Ascending aorta (tissue), 2 donors: Measurements from ENCODE around the gene DDX60. TPM values are rescaled to one million over a fixed set of nuclear protein-coding genes. Genes with fewer than 3 reads are reported as not detected.

Experiments used
- DNase-seq, 2 donors: peaks; one replicate each; pipeline ENCODE4 v3.0.0-alpha.2; 2019; ENCODE audit warnings: low spot score in 2 of 2
- H3K27ac ChIP-seq, 2 donors: fragments of 200-600 bp; sonication (generic); one replicate each; pipeline ENCODE4 v1.5.1; 2016 to 2017; ENCODE audit warnings: mild to moderate bottlenecking in 1 of 2
- H3K27me3 ChIP-seq: fragments of 200-600 bp; sonication (generic); one replicate; pipeline ENCODE4 v1.5.1; 2017
- H3K36me3 ChIP-seq, 2 donors: fragments of 200-600 bp; sonication (generic); one replicate each; pipeline ENCODE4 v1.5.1; 2016
- H3K4me1 ChIP-seq, 2 donors: fragments of 200-600 bp; sonication (generic); one replicate each; pipeline ENCODE4 v1.5.1; 2016 to 2017; ENCODE audit warnings: mild to moderate bottlenecking in 1 of 2
- H3K4me3 ChIP-seq, 2 donors: fragments of 200-600 bp; sonication (generic); one replicate each; pipeline ENCODE4 v1.5.1; 2016 to 2017; ENCODE audit warnings: mild to moderate bottlenecking in 1 of 2
- H3K9me3 ChIP-seq, 2 donors: fragments of 200-600 bp; sonication (generic); one replicate each; pipeline ENCODE4 v1.5.1; 2016
- intact Hi-C: fragments of 100-400 bp; cut with DNase I; formaldehyde crosslinking; loops from one replicate; pipeline ENCODE4 v1.15.1; 2023
- total RNA-seq: library from RNA; depleted of rRNA; stranded (reverse); fragments of >200 nt; gene quantifications from one replicate; pipeline ENCODE4 v1.1.0, GENCODE V29; 2016
- TF ChIP-seq, protein P1 (sequence below), 3 experiments: fragments of 200-600 bp in 2 of 3; fragments of 450-650 bp in 1 of 3; sonication (generic) in 2 of 3; IDR thresholded peaks; one replicate each; pipeline ENCODE4 v1.5.1; 2016 to 2019; ENCODE audit warnings: antibody characterized with exemption in 3 of 3, mild to moderate bottlenecking in 1 of 3, moderate library complexity in 1 of 3

The DDX60 gene
- total RNA-seq, 1 donor from 2014 or later: 15.3 TPM

DNA sequence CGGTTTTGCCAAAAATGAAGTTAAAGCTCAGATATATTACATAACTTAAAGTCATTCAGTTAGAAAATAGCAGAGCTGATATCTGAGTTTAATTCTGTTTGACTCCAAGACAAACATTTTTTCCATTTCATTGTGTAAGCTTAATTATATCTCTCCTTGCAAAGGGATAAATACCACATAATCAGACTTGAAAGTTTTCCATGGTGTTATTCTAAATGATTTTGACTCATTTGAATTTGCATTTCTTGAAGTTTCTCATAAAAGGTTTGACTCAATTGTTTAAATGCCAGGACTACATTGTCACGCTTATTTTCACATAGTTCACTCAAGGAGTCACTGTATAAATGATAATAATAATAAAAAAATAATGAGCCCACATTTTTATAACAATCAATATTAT, 39.4 kb upstream of the DDX60 start:
- no peaks in the 10 kb centered on the region for H3K4me1 ChIP-seq
- TF ChIP-seq, protein P1, sequence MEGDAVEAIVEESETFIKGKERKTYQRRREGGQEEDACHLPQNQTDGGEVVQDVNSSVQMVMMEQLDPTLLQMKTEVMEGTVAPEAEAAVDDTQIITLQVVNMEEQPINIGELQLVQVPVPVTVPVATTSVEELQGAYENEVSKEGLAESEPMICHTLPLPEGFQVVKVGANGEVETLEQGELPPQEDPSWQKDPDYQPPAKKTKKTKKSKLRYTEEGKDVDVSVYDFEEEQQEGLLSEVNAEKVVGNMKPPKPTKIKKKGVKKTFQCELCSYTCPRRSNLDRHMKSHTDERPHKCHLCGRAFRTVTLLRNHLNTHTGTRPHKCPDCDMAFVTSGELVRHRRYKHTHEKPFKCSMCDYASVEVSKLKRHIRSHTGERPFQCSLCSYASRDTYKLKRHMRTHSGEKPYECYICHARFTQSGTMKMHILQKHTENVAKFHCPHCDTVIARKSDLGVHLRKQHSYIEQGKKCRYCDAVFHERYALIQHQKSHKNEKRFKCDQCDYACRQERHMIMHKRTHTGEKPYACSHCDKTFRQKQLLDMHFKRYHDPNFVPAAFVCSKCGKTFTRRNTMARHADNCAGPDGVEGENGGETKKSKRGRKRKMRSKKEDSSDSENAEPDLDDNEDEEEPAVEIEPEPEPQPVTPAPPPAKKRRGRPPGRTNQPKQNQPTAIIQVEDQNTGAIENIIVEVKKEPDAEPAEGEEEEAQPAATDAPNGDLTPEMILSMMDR (IDR thresholded peaks at IDR 0.05): no peak
- H3K36me3 ChIP-seq: peaks cover 0 to 4% of the 10 kb centered on the region in 2 donors
- H3K27me3 ChIP-seq: no peaks in the 10 kb centered on the region
- H3K4me3 ChIP-seq: no peak overlapping the region
- H3K9me3 ChIP-seq: no peaks in the 10 kb centered on the region
- H3K27ac ChIP-seq: no peak overlapping the region
- DNase-seq: no peak
- intact Hi-C loops: no loop called here

GRCh38 chr4:168353746-168354145, 35.2 kb upstream of the DDX60 start:
- no peak overlapping the region for H3K27ac ChIP-seq
- intact Hi-C loops: no loop called here
- H3K27me3 ChIP-seq: no peaks in the 10 kb centered on the region

DNA sequence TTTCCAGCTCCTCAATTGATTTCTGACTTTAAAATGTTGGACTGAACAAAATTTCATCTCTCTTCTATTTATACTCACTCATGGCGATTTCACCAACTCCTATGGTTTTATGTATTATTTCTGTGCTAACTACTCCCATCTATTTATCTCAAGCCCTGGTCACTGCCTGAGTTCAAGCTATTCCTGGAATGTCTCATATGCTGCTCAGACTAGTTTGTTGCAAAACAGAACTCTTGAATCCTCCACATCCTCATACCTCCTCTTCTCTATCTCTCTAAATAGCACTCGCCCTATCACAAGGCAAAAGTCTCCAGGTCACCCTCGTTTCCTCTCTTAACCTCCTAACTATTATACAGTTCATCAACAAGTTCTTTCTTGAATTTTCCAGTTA, 19.0 kb upstream of the DDX60 start:
- Histone ChIP-seq H3K36me3 (no peaks in the 10 kb centered on the region), H3K4me1 (no peaks in the 10 kb centered on the region), H3K4me3 (no peak overlapping the region), H3K27me3 (no peaks in the 10 kb centered on the region), H3K27ac (no peak overlapping the region), H3K9me3 (no peaks in the 10 kb centered on the region)
- DNase-seq: no peak
- intact Hi-C loops: no loop called here
- TF ChIP-seq, protein P1 (IDR thresholded peaks at IDR 0.05): no peak

More at GRCh38 chr4:168353746-168354145, 35.2 kb upstream of the DDX60 start:
- Histone ChIP-seq H3K36me3 (peaks cover 0 to 4% of the 10 kb centered on the region in 2 donors), H3K4me1 (no peaks in the 10 kb centered on the region), H3K9me3 (no peaks in the 10 kb centered on the region), H3K4me3 (no peak overlapping the region)
- TF ChIP-seq, protein P1 (IDR thresholded peaks at IDR 0.05): no peak
- DNase-seq: no peak

- Histone ChIP-seq H3K27me3 (no peaks in the 10 kb centered on the region), H3K4me1 (no peaks in the 10 kb centered on the region), H3K9me3 (no peaks in the 10 kb centered on the region), H3K36me3 (no peaks in the 10 kb centered on the region), H3K27ac (no peak overlapping the region), H3K4me3 (no peak overlapping the region)
- TF ChIP-seq, protein P1 (IDR thresholded peaks at IDR 0.05): no peak
- DNase-seq: no peak
- intact Hi-C loops: no loop called here
Observed at GRCh38 chr4:168336837-168337549, 18.4 kb upstream of the DDX60 start.

- DNase-seq: no peak
- Histone ChIP-seq H3K27ac (no peak overlapping the region), H3K4me1 (no peaks in the 10 kb centered on the region), H3K36me3 (no peaks in the 10 kb centered on the region), H3K27me3 (no peaks in the 10 kb centered on the region), H3K9me3 (no peaks in the 10 kb centered on the region), H3K4me3 (no peak overlapping the region)
- intact Hi-C loops: no loop called here
- TF ChIP-seq, protein P1 (IDR thresholded peaks at IDR 0.05): no peak
Observed at GRCh38 chr4:168335621-168336020, 17.1 kb upstream of the DDX60 start.
